ENCODE data around the gene ARPC1A.
A peak's percentile ranks its signal among the peaks of the same experiment; 100 is the strongest.
"Not testable (repeated sequence)": the region's sequence is repeated elsewhere in the genome, so short reads cannot be mapped to it uniquely, and the experiment has no call there.

ARPC1A gene

GRCh38 chr7:99325592-99326407, at the start of gene ARPC1A:
Gene ARPC1A, plus strand, starts transcription at chr7:99325898. Its CDS starts 7,456 bp downstream, at chr7:99333354.
- peak; percentile 86 for DNase-seq (ENCODE audit: low read depth)

- DNase-seq (ENCODE audit: low read depth) = no peak
Measured at GRCh38 chr7:99278180-99278579, 47.5 kb upstream of the ARPC1A start.

GRCh38 chr7:99284165-99284564, 41.5 kb upstream of the ARPC1A start:
- DNase-seq (ENCODE audit: low read depth) = not testable (repeated sequence)

DNA sequence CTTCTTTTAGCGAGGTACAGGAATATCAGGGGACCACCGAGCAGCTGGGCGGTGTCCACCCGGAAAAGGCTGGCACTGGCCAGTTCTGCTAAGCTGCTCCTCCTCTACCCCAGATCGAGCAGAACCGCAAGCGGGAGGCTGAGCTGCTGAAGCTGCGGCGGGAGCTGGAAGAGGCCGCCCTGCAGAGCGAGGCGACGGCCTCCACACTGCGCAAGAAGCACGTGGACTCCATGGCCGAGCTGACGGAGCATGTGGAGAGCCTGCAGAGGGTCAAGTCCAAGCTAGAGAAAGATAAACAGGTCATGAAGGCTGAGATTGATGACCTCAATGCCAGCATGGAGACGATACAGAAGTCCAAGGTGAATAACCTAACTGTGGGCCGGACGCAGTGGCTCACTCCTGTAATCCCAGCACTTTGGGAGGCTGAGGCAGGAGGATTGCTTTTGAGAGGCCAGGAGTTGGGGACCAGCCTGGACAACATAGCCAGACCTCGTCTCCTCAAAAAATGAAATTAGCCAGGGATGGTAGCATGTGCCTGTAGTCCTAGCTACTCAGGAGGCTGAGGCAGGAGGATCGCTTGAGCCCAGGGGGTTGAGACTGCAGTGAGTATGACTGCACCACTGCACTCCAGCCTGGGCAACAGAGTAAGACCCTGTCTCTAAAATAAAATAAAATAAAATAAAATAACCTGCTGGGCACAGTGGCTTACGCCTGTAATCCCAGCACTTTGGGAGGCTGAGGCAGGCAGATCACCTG, 37.7 kb upstream of the ARPC1A start:
- no peak for DNase-seq (ENCODE audit: low read depth)

- no peak for DNase-seq (ENCODE audit: low read depth)
Measured at GRCh38 chr7:99289185-99289584, 36.5 kb upstream of the ARPC1A start.

GRCh38 chr7:99290148-99290547, 35.5 kb upstream of the ARPC1A start:
- DNase-seq (ENCODE audit: low read depth) = not testable (repeated sequence)

GRCh38 chr7:99290980-99291607, 34.6 kb upstream of the ARPC1A start:
- DNase-seq (ENCODE audit: low read depth) = no peak

DNA sequence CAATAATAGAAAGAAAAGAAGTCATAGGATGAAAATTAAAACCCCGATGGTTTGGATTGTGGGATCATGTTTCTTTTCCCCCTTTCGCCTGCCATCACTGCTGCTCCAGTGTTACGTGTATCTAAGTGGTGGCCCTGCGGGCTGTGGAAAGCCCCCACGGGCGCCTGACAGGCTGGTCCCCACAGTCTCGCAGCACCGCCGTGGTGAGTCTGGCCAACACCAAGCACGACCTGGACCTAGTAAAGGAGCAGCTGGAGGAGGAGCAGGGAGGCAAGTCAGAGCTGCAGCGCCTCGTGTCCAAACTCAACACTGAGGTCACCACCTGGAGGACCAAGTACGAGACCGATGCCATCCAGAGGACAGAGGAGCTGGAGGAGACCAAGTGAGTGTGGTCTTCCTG, 33.6 kb upstream of the ARPC1A start:
- no peak for DNase-seq (ENCODE audit: low read depth)

DNA sequence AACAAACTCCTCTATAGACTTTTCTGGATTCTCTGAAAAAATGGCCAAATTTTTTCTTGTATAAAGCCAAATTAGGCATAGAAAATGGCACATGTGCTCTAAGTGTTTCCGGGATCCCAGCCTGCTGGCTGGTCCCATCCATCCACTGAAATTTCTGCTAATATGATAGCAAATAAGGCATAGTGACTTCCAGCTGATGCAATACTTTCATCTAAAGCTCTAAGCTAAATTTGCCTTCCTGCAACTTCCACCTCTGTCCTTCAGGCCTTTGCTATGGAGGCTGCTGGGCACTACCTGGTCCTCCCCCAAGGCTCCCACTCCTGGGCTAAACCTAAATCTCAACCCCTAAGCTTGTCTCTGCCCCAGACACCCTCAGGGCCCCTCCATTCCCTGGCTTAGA, 32.5 kb upstream of the ARPC1A start:
- DNase-seq (ENCODE audit: low read depth) = no peak

- DNase-seq (ENCODE audit: low read depth) = no peak
Measured at GRCh38 chr7:99293650-99294049, 32.0 kb upstream of the ARPC1A start.

DNA sequence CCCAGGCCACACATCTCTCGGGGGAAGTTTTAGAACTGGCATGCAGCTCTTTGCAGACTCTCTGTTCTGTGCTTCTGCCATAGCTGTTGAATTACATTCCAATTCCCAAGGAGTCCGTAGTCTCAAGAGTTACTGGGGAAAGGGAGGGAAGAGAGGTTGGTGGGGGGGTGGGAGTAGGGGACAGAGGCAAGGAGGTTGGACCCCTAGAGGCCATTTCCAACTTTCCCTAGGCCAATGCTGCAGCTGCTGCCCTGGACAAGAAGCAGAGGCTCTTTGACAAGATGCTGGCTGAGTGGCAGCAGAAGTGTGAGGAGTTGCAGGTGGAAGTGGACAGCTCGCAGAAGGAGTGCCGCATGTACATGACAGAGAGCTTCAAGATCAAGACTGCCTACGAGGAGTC, 29.2 kb upstream of the ARPC1A start:
- DNase-seq (ENCODE audit: low read depth) = no peak

DNA sequence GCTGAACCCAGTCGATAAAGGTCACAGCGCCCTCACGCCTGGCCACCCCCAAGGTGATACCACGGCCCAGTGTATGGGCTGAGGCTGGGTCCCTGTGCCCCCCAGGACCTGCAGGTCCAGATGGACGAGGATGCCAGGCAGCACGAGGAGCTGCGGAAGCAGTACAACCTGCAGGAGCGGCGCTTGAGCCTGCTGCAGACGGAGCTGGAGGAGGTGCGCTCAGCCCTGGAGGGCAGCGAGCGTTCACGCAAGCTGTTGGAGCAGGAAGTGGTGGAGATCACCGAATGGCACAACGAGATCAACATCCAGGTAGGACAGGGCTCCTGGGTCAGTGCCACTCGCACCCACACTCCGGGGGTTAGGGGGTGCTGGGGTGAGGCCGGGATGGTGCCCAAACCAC, 24.2 kb upstream of the ARPC1A start:
- DNase-seq (ENCODE audit: low read depth) = no peak

DNA sequence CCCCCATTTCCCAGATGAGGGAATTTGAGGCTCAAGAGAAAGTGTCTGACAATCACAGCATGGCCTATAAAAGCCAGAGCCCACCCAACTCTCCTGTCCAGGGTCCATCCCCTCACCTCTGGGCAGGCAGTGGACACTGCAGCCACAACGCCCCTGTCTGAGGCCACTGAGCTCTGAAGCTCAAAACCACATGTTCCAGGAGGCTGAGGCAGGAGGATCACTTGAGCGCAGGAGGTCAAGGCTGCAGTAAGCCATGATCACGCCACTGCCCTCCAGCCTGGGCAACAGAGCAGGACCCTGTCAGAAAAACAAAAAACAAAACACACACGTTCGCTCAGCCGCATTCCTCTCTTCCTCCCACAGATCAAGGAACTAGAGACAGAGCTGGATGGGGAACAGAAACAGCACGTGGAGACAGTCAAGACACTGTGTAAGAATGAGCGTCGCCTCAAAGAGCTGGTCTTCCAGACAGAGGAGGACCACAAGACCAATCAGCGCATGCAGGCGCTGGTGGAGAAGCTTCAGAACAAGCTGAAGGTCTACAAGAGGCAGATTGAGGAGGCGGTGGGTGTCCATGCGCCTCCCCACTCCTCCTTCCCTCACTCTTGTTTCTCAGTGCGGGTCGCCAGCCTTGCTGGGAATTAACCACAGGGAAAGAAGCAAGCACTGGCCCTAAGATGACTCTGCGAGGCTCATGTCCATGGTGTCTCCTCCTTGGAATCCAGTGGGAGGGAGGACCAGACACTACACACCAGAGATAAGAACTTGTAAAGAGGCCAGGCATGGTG, 20.0 kb upstream of the ARPC1A start:
- DNase-seq (ENCODE audit: low read depth) = no peak

DNA sequence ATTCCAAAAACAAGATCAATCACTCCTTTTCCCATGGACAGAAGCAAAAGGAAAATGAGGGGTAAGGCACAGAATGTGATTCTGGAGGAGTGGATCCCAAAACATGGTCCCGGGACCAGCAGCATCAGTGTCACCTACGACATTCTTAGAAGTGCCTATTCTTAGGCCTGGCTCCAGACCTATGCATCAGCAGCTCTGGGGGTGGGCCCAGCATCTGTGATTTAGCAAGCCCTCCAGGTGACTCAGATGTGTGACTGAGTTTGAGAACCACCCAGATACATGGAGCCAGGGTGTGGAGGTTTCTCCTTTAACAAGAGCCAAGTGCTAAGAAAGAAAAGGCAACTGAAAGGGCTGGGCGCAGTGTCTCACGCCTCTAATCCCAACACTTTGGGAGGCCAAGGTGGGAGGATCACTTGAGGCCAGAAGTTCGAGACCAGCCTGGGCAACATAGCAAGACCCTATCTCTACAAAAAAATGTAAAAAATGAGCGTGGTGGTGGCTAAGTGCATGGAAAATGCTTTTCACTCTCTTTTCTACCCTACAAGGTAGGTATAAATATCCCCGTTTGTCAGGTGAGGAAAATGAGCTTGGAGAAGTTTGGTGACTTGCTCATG, 17.1 kb upstream of the ARPC1A start:
- DNase-seq (ENCODE audit: low read depth) = no peak

DNA sequence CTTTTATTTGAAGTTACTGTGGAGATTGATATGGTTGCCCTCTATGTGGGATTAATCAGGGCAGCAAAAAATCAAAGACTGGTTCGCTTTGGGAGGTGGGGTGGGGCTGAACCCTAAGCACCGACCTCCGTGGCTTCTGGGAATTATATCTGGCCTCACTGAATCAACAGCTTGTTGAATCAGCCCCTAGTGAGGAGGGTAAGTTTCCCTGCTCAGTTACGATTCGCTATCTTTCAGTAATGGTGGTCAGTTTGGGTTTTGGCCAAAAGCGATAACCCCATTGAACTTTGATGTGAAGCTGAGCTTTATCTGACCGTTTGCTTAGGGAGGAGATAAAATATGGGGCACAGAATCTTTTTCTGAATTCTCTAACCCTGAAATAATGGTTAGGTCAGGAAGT, 16.6 kb upstream of the ARPC1A start:
- DNase-seq (ENCODE audit: low read depth) = no peak

- no peak for DNase-seq (ENCODE audit: low read depth)
Measured at GRCh38 chr7:99310004-99310403, 15.7 kb upstream of the ARPC1A start.

DNA sequence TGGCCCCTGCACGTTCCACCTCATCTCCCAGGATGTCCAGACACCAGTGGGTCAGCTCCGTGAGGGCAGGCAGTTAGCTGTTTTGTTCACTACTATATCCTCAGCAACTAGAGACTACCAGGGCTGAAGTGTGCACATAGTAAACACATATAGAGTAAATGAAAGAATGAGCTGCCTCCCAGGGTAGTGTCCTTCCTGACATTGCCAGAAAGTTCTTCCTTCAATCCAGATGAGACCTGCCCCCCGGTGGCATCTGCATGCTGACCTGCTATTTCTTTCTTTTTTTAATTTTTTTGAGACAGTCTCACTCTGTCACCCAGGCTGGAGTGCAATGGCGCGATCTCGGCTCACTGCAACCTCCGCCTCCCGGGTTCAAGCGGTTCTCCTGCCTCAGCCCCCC, 14.0 kb upstream of the ARPC1A start:
- no peak for DNase-seq (ENCODE audit: low read depth)

DNA sequence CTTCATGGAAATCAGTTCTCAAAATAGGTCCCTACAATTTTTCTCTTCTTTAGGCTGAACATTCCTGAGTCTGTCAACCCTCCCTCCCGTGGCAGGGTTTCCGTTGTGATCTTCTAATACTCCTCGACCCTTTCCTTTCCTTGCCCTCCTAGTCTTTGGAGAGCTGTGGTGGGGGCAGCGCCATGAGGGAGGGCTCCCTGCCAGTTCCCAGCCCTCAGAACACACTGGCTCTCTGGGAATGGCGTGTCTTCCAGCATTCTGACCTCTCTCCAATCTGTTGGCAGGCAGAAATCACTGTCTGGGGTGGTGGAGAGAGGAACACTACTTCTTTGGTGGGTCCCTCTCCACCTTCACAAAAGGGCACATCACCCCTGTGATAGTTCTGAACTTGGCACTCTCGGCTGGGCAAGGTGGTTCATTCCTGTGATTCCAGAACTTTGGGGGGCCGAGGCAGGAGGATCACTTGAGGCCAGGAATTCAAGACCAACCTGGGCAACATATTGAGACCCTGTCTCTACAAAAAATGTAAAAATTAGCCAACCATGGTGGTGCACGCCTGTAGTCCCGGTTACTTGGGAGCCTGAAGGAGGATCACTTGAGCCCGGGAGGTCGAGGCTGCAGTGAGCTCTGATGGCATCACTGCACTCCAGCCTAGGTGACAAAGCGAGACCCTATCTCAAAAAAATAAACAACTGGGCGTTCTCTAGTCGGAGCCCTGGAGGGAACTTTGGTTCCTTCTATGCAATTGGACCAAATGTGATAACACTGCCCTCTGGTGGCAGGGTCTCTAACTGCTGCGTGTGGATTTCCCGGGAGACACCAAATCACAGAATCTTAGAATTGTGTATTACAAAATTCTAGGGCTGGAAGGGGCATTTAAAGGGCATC, 13.1 kb upstream of the ARPC1A start:
- peak; percentile 64 for DNase-seq (ENCODE audit: low read depth)

GRCh38 chr7:99313204-99313573, 12.5 kb upstream of the ARPC1A start:
- no peak for DNase-seq (ENCODE audit: low read depth)

DNA sequence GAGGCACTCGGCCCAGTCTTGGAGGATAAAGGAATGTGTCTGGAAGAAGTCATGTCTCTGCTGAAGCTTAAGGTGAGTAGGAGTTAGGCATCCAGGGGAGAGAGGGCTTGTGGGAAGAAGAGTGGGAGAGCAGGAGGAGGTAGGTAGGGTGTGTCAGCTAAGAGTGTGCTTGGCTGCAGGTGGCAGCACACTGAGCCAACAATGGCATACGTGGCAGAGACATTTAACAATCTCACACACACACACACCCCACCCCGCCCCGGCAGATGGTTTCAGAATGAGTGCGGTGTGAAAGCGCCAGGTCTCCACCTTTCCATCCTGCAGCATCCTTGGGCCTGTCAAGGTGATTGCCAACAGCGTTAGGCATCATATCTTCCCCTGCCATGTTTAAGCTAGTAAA, 11.2 kb upstream of the ARPC1A start:
- no peak for DNase-seq (ENCODE audit: low read depth)

DNA sequence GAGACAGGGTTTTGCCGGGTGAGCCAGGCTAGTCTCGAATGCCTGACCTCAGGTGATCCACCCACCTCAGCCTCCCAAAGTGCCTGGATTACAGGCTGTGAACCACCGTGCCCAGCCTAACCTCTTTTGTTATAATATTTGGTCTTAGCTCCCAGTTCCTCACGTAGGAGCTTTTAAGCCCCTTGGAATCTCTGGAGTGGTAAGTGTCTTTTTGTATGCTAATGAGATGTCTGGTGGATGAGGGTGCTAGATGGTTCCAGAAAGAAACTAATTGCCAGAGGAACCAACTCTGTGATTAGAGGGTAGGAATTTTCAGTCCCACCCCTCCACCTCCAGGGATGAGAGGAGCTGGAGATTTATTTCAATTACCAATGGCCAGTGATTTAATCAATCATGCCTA, 5.3 kb upstream of the ARPC1A start:
- DNase-seq (ENCODE audit: low read depth) = no peak

Measured in stimulated activated CD8-positive, alpha-beta memory T cell treated with anti-CD3 and anti-CD28 coated beads, Interleukin-4, amount 100 ng/mL, for 24 hours (primary cell).